Measurements from ENCODE around the gene BCKDHB.
A peak's percentile ranks its signal among the peaks of the same experiment; 100 is the strongest.

Gene BCKDHB

GRCh38 chr6:80336911-80337310 lies 230.4 kb downstream of the BCKDHB start:
- no peak overlapping the region for H3K4me3 ChIP-seq (ENCODE audit: low read depth, low read length)
- TF ChIP-seq CTCF (IDR thresholded peaks at IDR 0.05; ENCODE audit: low read depth, low read length): no peak

- peak; percentile 58 for TF ChIP-seq CTCF (IDR thresholded peaks at IDR 0.05; ENCODE audit: low read depth, low read length)
- H3K4me3 ChIP-seq (ENCODE audit: low read depth, low read length): no peak overlapping the region
Observed at GRCh38 chr6:80338201-80338836, 231.8 kb downstream of the BCKDHB start.

- TF ChIP-seq CTCF (IDR thresholded peaks at IDR 0.05; ENCODE audit: low read depth, low read length): no peak
- H3K4me3 ChIP-seq (ENCODE audit: low read depth, low read length): no peak overlapping the region
Observed at GRCh38 chr6:80339421-80339820, 232.9 kb downstream of the BCKDHB start.

- no peak for TF ChIP-seq CTCF (IDR thresholded peaks at IDR 0.05; ENCODE audit: low read depth, low read length)
- no peak overlapping the region for H3K4me3 ChIP-seq (ENCODE audit: low read depth, low read length)
Observed at GRCh38 chr6:80340280-80340679, 233.8 kb downstream of the BCKDHB start.

GRCh38 chr6:80340686-80341085 lies 234.2 kb downstream of the BCKDHB start:
- H3K4me3 ChIP-seq (ENCODE audit: low read depth, low read length): no peak overlapping the region
- no peak for TF ChIP-seq CTCF (IDR thresholded peaks at IDR 0.05; ENCODE audit: low read depth, low read length)

- no peak overlapping the region for H3K4me3 ChIP-seq (ENCODE audit: low read depth, low read length)
- TF ChIP-seq CTCF (IDR thresholded peaks at IDR 0.05; ENCODE audit: low read depth, low read length): no peak
Observed at GRCh38 chr6:80341330-80341729, 234.9 kb downstream of the BCKDHB start.

- H3K4me3 ChIP-seq (ENCODE audit: low read depth, low read length): no peak overlapping the region
- no peak for TF ChIP-seq CTCF (IDR thresholded peaks at IDR 0.05; ENCODE audit: low read depth, low read length)
Observed at GRCh38 chr6:80343511-80343910, 237.0 kb downstream of the BCKDHB start.
